Smooth muscle cell (in vitro differentiated cells): ENCODE measurements around the gene RSRC1. TPM values are rescaled to one million over a fixed set of nuclear protein-coding genes. Genes with fewer than 3 reads are reported as not detected.

Experiments used
- DNase-seq: peaks from one replicate; lab custom pipeline; 2025; ENCODE audit not compliant: unreplicated experiment; lab: John Stamatoyannopoulos, UW
- H2AFZ ChIP-seq: fragments of 200-600 bp; sonication (generic); 2 replicates; pipeline ENCODE4 v1.6.0; 2016; ENCODE audit warnings: antibody characterized with exemption, low read depth, mild to moderate bottlenecking
- H3F3A ChIP-seq: fragments of 200-600 bp; sonication (generic); 2 replicates; pipeline ENCODE4 v1.6.0; 2017; ENCODE audit warnings: antibody characterized with exemption, low read depth
- H3K27ac ChIP-seq: fragments of 200-600 bp; sonication (generic); 2 replicates; pipeline ENCODE4 v1.5.1; 2016; ENCODE audit warnings: low read depth, mild to moderate bottlenecking
- H3K27me3 ChIP-seq: fragments of 200-600 bp; sonication (generic); 2 replicates; pipeline ENCODE4 v1.6.1; 2016; ENCODE audit warnings: low read depth, mild to moderate bottlenecking
- H3K36me3 ChIP-seq: fragments of 200-600 bp; sonication (generic); 2 replicates; pipeline ENCODE4 v1.5.1; 2016; ENCODE audit warnings: low read depth
- H3K4me1 ChIP-seq: fragments of 200-600 bp; sonication (generic); 2 replicates; pipeline ENCODE4 v1.5.1; 2016; ENCODE audit warnings: low read depth
- H3K4me2 ChIP-seq: fragments of 200-600 bp; sonication (generic); 2 replicates; pipeline ENCODE4 v1.6.0; 2016; ENCODE audit warnings: mild to moderate bottlenecking
- H3K4me3 ChIP-seq: fragments of 200-600 bp; sonication (generic); 2 replicates; pipeline ENCODE4 v1.5.1; 2016; ENCODE audit warnings: mild to moderate bottlenecking
- H3K79me2 ChIP-seq: fragments of 200-600 bp; sonication (generic); 2 replicates; pipeline ENCODE4 v1.6.0; 2016; ENCODE audit warnings: low read depth, mild to moderate bottlenecking
- H3K9ac ChIP-seq: fragments of 200-600 bp; sonication (generic); 2 replicates; pipeline ENCODE4 v1.6.0; 2016; ENCODE audit warnings: low read depth
- H3K9me3 ChIP-seq: fragments of 200-600 bp; sonication (generic); replicated peaks from 2 replicates; pipeline ENCODE4 v1.5.1; 2016; ENCODE audit warnings: low read depth
- H4K20me1 ChIP-seq: fragments of 200-600 bp; sonication (generic); 2 replicates; pipeline ENCODE4 v1.6.0; 2016; ENCODE audit warnings: low read depth
- WGBS: methylation state at CpG from one replicate; pipeline ENCODE4 v1.1.7; 2016; ENCODE audit warnings: low lambda C conversion rate; 5-methylcytosine and 5-hydroxymethylcytosine counted together
- polyA plus RNA-seq: library from polyadenylated mRNA; unstranded; fragments of >200 nt; fragmentation: Nextera tagmentation; extraction: Ambion mirVana; gene quantifications from 2 replicates; pipeline ENCODE4 v1.2.1, GENCODE V29; 2016
- total RNA-seq: library from RNA; depleted of rRNA; stranded (reverse); fragments of >200 nt; gene quantifications from 2 replicates; pipeline ENCODE4 v1.2.3, GENCODE V29; 2014
- TF ChIP-seq, protein P1 (sequence below): fragments of 200-600 bp; sonication (generic); IDR thresholded peaks from 2 replicates; pipeline ENCODE4 v1.5.1; 2017; ENCODE audit warnings: borderline replicate concordance, mild to moderate bottlenecking, antibody characterized with exemption; ENCODE audit not compliant: insufficient read depth, poor library complexity, severe bottlenecking

RSRC1 gene
- total and polyA plus RNA-seq, 2 experiments from 2014 or later: 18.5 to 43.9 TPM

DNA sequence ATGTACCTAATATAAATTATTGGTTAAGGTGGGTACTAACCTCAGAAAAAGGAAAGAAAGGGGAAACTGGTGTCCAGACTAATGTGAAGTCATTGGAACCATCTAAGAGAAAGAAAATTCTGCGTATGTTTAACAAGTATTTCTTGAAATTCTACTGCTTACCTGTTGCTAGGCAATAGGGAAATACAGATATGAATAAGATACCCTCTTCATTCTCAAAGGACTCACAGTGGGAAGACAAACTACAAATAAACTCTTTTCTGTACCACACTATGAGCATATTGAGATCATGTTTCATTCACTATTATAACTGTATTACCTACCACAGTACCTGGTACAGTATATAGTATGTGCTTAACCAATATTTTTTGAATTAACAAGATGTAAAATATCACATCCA lies 320.6 kb downstream of the RSRC1 start:
- Histone ChIP-seq H3K4me2 (peak overlapping the region; percentile 12), H3K36me3 (no peaks in the 10 kb centered on the region), H3F3A (no peaks in the 10 kb centered on the region), H3K79me2 (no peaks in the 10 kb centered on the region), H3K9ac (no peak overlapping the region), H3K27ac (no peak overlapping the region), H3K9me3 (no peaks in the 10 kb centered on the region), H3K27me3 (no peaks in the 10 kb centered on the region), H3K4me3 (no peak overlapping the region), H2AFZ (no peak overlapping the region), H4K20me1 (no peaks in the 10 kb centered on the region), H3K4me1 (peaks cover 7% of the 10 kb centered on the region)
- TF ChIP-seq, protein P1, sequence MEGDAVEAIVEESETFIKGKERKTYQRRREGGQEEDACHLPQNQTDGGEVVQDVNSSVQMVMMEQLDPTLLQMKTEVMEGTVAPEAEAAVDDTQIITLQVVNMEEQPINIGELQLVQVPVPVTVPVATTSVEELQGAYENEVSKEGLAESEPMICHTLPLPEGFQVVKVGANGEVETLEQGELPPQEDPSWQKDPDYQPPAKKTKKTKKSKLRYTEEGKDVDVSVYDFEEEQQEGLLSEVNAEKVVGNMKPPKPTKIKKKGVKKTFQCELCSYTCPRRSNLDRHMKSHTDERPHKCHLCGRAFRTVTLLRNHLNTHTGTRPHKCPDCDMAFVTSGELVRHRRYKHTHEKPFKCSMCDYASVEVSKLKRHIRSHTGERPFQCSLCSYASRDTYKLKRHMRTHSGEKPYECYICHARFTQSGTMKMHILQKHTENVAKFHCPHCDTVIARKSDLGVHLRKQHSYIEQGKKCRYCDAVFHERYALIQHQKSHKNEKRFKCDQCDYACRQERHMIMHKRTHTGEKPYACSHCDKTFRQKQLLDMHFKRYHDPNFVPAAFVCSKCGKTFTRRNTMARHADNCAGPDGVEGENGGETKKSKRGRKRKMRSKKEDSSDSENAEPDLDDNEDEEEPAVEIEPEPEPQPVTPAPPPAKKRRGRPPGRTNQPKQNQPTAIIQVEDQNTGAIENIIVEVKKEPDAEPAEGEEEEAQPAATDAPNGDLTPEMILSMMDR: no peak
- DNase-seq: no peak
- 94% methylated on average over 1 of the region's 1 CpG for WGBS

- H3F3A ChIP-seq: no peaks in the 10 kb centered on the region
- no peaks in the 10 kb centered on the region for H3K27me3 ChIP-seq
- no peak overlapping the region for H3K4me3 ChIP-seq
- TF ChIP-seq, protein P1: no peak
- H2AFZ ChIP-seq: no peak overlapping the region
- no peak overlapping the region for H3K27ac ChIP-seq
- H4K20me1 ChIP-seq: no peaks in the 10 kb centered on the region
- H3K4me2 ChIP-seq: peak overlapping the region; percentile 12
- peaks cover 7% of the 10 kb centered on the region for H3K4me1 ChIP-seq
- no peaks in the 10 kb centered on the region for H3K36me3 ChIP-seq
- H3K9me3 ChIP-seq: no peaks in the 10 kb centered on the region
- H3K9ac ChIP-seq: no peak overlapping the region
- no peaks in the 10 kb centered on the region for H3K79me2 ChIP-seq
- DNase-seq: no peak
These were observed 321.1 kb downstream of the RSRC1 start for GRCh38 chr3:158430968-158431367.

DNA sequence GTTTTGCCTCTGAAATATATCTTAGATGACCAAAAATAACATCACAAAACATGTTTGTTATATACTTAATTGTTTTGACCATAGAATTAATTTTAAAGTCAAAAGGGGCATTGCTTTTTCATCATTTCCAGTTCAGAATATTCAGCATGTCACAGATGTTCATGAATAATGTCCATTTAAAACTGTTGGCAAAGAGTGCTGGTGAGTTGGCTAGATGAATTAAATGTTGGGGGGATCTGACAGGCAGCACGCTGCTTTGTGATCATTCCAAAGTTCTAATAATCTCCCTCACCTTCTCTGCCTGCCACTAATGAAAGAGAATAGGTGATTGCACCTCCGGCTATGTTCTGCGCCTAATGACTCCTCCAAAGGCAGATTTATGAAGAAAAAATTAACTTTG lies 321.9 kb downstream of the RSRC1 start:
- TF ChIP-seq, protein P1: no peak
- no peaks in the 10 kb centered on the region for H3K9me3 ChIP-seq
- no peaks in the 10 kb centered on the region for H3K79me2 ChIP-seq
- H3K4me2 ChIP-seq: no peak overlapping the region
- H3K4me1 ChIP-seq: peaks cover 7% of the 10 kb centered on the region
- no peak overlapping the region for H3K9ac ChIP-seq
- H3K4me3 ChIP-seq: no peak overlapping the region
- no peak overlapping the region for H3K27ac ChIP-seq
- H3K27me3 ChIP-seq: no peaks in the 10 kb centered on the region
- no peak overlapping the region for H2AFZ ChIP-seq
- H4K20me1 ChIP-seq: no peaks in the 10 kb centered on the region
- DNase-seq: no peak
- 93% methylated on average over 3 of the region's 3 CpGs for WGBS
- H3F3A ChIP-seq: no peaks in the 10 kb centered on the region
- no peaks in the 10 kb centered on the region for H3K36me3 ChIP-seq

DNA sequence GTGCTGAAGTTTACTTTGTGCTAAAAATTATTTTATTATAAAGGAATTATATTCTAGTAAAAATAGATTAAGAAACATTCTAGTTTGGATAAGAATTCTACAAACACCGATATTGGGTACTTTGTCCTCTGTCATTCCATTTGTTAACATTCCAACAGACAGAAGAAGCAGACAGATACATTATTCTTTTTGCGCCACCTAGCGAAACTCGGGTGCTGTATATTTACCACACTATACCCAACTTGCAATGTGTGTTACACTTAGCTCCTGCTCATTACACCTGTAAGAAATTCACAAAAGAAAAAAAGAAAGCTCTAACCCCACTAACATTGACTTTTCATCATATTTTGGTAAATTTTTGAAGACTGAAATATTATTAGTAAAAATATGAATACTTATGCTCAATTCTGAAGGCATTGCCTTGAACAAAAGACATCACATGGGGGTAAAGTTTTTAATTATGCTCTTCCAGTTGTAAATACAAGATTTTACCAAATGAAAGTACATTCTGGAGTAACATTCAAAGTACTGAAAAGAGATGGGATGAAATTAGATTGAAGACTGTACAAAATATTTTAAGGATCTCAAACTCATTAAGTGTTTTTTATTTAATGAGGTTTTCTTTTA lies 324.6 kb downstream of the RSRC1 start:
- Histone ChIP-seq H3K9ac (no peak overlapping the region), H3K9me3 (no peaks in the 10 kb centered on the region), H3K27me3 (no peaks in the 10 kb centered on the region), H3K4me1 (peaks cover 7% of the 10 kb centered on the region), H2AFZ (no peak overlapping the region), H3K4me3 (no peak overlapping the region), H4K20me1 (no peaks in the 10 kb centered on the region), H3K79me2 (no peaks in the 10 kb centered on the region), H3F3A (no peaks in the 10 kb centered on the region), H3K27ac (no peak overlapping the region), H3K36me3 (no peaks in the 10 kb centered on the region), H3K4me2 (no peak overlapping the region)
- 7% methylated on average over 4 of the region's 4 CpGs for WGBS
- TF ChIP-seq, protein P1: peak; percentile 75
- DNase-seq: no peak
